Measurements from ENCODE around the gene CLASP2. TPM values are rescaled to one million over a fixed set of nuclear protein-coding genes. Genes with fewer than 3 reads are reported as not detected.

Gene CLASP2
- total and polyA plus RNA-seq, 9 donors, result 14.5 to 71.2 (median 66.0) TPM

- intact Hi-C loops (cut with DNase I), result no loop called here
- 84 to 94% (median 91%) methylated on average over 1 of the region's 1 CpG for WGBS, 3 donors
- DNase-seq, result no peak
- Histone ChIP-seq H3K4me3 (no peak overlapping the region), H3K9me3 (no peaks in the 10 kb centered on the region), H3K36me3 (no peaks in the 10 kb centered on the region), H3K4me1 (ENCODE audit: insufficient read depth) (peaks cover 2% of the 10 kb centered on the region), H3K27me3 (no peaks in the 10 kb centered on the region), H3K27ac (no peak overlapping the region)
- TF ChIP-seq EP300 (IDR thresholded peaks at IDR 0.05) (no peak), CTCF (IDR thresholded peaks at IDR 0.05) (no peak), POLR2A (IDR thresholded peaks at IDR 0.05) (no peak)
These were observed 69.3 kb downstream of the CLASP2 start for GRCh38 chr3:33648793-33649192.

- Histone ChIP-seq H3K4me1 (ENCODE audit: insufficient read depth) (peaks cover 2% of the 10 kb centered on the region), H3K4me3 (no peak overlapping the region), H3K27ac (no peak overlapping the region), H3K36me3 (no peaks in the 10 kb centered on the region), H3K9me3 (no peaks in the 10 kb centered on the region), H3K27me3 (no peaks in the 10 kb centered on the region)
- DNase-seq, result no peak
- intact Hi-C loops (cut with DNase I), result no loop called here
- WGBS, 3 donors, result 78 to 90% (median 90%) methylated on average over 1 of the region's 1 CpG
- TF ChIP-seq CTCF (IDR thresholded peaks at IDR 0.05) (no peak), EP300 (IDR thresholded peaks at IDR 0.05) (no peak), POLR2A (IDR thresholded peaks at IDR 0.05) (no peak)
These were observed 71.6 kb downstream of the CLASP2 start for GRCh38 chr3:33646406-33646805.

GRCh38 chr3:33645060-33645647 is 72.9 kb downstream of the CLASP2 start:
- TF ChIP-seq EP300 (IDR thresholded peaks at IDR 0.05) (no peak), CTCF (IDR thresholded peaks at IDR 0.05) (no peak), POLR2A (IDR thresholded peaks at IDR 0.05) (no peak)

GRCh38 chr3:33644582-33644981 is 73.5 kb downstream of the CLASP2 start:
- H3K27me3 ChIP-seq, result no peaks in the 10 kb centered on the region
- H3K36me3 ChIP-seq, result no peaks in the 10 kb centered on the region
- DNase-seq, result no peak
- no peak for TF ChIP-seq POLR2A (IDR thresholded peaks at IDR 0.05)
- no peaks in the 10 kb centered on the region for H3K9me3 ChIP-seq
- no peak overlapping the region for H3K27ac ChIP-seq
- intact Hi-C loops (cut with DNase I), result no loop called here
- WGBS, 3 donors, result 57 to 73% (median 60%) methylated on average over 4 of the region's 4 CpGs
- no peaks in the 10 kb centered on the region for H3K4me1 ChIP-seq (ENCODE audit: insufficient read depth)
- no peak overlapping the region for H3K4me3 ChIP-seq

More at GRCh38 chr3:33645060-33645647, 72.9 kb downstream of the CLASP2 start:
- Histone ChIP-seq H3K9me3 (no peaks in the 10 kb centered on the region), H3K36me3 (no peaks in the 10 kb centered on the region), H3K27ac (no peak overlapping the region), H3K4me3 (peak overlapping the region; percentile 31), H3K4me1 (ENCODE audit: insufficient read depth) (no peaks in the 10 kb centered on the region), H3K27me3 (no peaks in the 10 kb centered on the region)
- WGBS, 3 donors, result 12 to 36% (median 31%) methylated on average over 5 of the region's 5 CpGs
- DNase-seq, result no peak
- intact Hi-C loops (cut with DNase I), result no loop called here

GRCh38 chr3:33642806-33643205 is 75.2 kb downstream of the CLASP2 start:
- no peaks in the 10 kb centered on the region for H3K4me1 ChIP-seq (ENCODE audit: insufficient read depth)
- DNase-seq, result no peak
- H3K9me3 ChIP-seq, result no peaks in the 10 kb centered on the region
- H3K4me3 ChIP-seq, result no peak overlapping the region
- intact Hi-C loops (cut with DNase I), result no loop called here
- WGBS, 3 donors, result 83 to 84% (median 83%) methylated on average over 2 of the region's 2 CpGs
- H3K36me3 ChIP-seq, result no peaks in the 10 kb centered on the region
- no peak for TF ChIP-seq CTCF (IDR thresholded peaks at IDR 0.05)
- TF ChIP-seq POLR2A (IDR thresholded peaks at IDR 0.05), result no peak
- no peak for TF ChIP-seq EP300 (IDR thresholded peaks at IDR 0.05)
- no peak overlapping the region for H3K27ac ChIP-seq
- H3K27me3 ChIP-seq, result no peaks in the 10 kb centered on the region
